Brain microvascular endothelial cell (primary cell): ENCODE results near the gene KRT20.

Experiments used
- DNase-seq: peaks from one replicate; pipeline ENCODE4 v3.0.0-alpha.2; 2020
- H3K27ac ChIP-seq: fragments of 250-450 bp; sonication (Bioruptor Pico); 2 replicates; pipeline ENCODE4 v1.5.1; 2020; ENCODE audit warnings: mild to moderate bottlenecking, moderate library complexity
- H3K27me3 ChIP-seq: fragments of 250-450 bp; sonication (Bioruptor Pico); replicated peaks from 2 replicates; pipeline ENCODE4 v1.5.1; 2020; ENCODE audit warnings: mild to moderate bottlenecking
- H3K36me3 ChIP-seq: fragments of 250-450 bp; sonication (Bioruptor Pico); replicated peaks from 2 replicates; pipeline ENCODE4 v1.5.1; 2020; ENCODE audit warnings: mild to moderate bottlenecking
- H3K4me3 ChIP-seq: 2 replicates; pipeline ENCODE4 v1.5.1; 2011; ENCODE audit warnings: low read depth, mild to moderate bottlenecking, control low read depth, low read length, moderate library complexity
- in situ Hi-C: cut with HindIII; loops from 2 replicates; pipeline ENCODE4 v1.10.0; 2017; ENCODE audit warnings: low sequenced_read_pairs, low pct_ligation_motif_present
- TF ChIP-seq, protein P1 (sequence below): IDR thresholded peaks from 2 replicates; pipeline ENCODE4 v1.5.1; 2011; ENCODE audit warnings: low read depth, mild to moderate bottlenecking, moderate library complexity, low read length, control low read depth, inconsistent platforms; ENCODE audit errors: missing control alignments

The KRT20 gene

DNA sequence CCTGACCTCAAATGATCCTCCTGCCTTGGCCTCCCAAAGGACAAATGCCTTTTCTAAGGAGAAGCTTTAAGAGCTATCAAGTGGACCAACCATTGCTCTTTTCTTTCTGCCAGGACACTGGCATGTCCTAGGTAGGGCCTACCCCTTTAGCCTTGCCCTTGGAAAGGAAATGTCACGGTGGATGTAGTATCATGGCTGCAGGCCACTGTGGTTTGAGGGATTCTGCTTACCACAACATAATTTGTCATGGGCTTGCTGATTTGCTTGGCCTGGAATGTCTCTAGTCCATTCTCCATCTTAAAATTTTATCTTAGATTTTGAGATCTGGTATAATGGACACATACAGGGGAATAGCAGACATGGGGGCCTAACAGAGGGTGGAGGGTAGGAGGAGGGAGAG lies 6.0 kb downstream of the KRT20 start:
- Histone ChIP-seq H3K27ac (no peak overlapping the region), H3K27me3 (no peaks in the 10 kb centered on the region), H3K36me3 (no peaks in the 10 kb centered on the region), H3K4me3 (no peak overlapping the region)
- in situ Hi-C loops: no loop called here
- no peak for DNase-seq
- TF ChIP-seq, protein P1, sequence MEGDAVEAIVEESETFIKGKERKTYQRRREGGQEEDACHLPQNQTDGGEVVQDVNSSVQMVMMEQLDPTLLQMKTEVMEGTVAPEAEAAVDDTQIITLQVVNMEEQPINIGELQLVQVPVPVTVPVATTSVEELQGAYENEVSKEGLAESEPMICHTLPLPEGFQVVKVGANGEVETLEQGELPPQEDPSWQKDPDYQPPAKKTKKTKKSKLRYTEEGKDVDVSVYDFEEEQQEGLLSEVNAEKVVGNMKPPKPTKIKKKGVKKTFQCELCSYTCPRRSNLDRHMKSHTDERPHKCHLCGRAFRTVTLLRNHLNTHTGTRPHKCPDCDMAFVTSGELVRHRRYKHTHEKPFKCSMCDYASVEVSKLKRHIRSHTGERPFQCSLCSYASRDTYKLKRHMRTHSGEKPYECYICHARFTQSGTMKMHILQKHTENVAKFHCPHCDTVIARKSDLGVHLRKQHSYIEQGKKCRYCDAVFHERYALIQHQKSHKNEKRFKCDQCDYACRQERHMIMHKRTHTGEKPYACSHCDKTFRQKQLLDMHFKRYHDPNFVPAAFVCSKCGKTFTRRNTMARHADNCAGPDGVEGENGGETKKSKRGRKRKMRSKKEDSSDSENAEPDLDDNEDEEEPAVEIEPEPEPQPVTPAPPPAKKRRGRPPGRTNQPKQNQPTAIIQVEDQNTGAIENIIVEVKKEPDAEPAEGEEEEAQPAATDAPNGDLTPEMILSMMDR: no peak

DNA sequence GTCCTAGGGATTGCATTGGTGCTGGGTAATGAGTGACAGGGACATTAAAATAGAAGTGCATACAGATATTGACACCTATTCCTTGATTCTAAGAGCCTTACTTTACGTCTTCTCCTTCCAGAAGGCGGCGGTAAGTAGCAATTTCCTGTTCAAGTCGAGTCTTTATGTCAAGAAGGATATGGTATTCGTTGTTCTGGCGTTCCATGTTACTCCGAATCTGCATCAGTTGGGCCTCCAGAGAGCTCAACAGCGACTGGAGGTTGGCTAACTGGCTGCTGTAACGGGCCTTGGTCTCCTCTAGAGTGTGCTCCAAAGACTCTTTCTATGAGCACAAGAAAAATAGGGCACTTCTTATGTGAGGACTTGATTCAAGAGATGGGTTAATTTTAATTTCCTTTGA lies 7.0 kb downstream of the KRT20 start:
- Histone ChIP-seq H3K27ac (no peak overlapping the region), H3K27me3 (no peaks in the 10 kb centered on the region), H3K36me3 (no peaks in the 10 kb centered on the region), H3K4me3 (no peak overlapping the region)
- TF ChIP-seq, protein P1: no peak
- no peak for DNase-seq
- in situ Hi-C loops: no loop called here

DNA sequence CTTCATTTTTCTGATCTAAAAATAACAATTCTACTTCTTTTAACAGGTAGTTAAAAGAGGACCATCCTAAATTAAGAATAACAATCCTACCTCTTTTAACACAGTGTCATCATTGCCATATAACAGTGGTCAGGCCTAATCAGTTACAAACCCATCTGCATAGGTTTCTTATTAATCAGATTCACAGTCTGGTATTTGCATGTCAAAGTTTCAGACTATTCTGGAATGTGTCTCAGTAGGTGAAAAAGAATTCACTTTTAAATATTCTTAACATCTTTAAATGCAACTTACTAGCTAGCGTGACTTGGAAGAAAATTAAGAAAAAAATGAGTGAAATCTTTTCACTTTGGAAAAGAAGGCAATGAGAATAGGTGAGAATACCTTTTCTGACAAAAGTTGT lies 11.2 kb downstream of the KRT20 start:
- no peak overlapping the region for H3K27ac ChIP-seq
- in situ Hi-C loops: no loop called here
- TF ChIP-seq, protein P1: no peak

DNA sequence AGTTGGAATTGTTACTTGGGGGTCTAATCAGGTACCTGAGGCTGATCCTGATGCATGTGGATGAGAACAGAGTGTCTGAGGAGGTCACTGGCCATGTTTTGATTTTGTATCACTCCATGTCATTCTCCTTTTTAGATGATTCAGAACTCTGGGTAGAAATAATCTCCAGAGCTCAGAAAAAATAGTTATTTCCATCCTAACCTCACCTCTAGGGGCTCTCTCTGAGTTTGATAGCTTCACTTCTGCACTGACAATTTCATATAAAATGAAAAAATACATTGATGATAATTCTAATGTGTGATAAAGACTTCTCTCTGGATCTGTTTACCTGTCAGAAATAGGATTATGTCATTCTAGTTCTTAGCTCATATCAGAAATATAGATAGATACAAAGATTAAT lies 11.8 kb downstream of the KRT20 start:
- H3K4me3 ChIP-seq: no peak overlapping the region
- no peak overlapping the region for H3K27ac ChIP-seq
- no peaks in the 10 kb centered on the region for H3K36me3 ChIP-seq
- no peaks in the 10 kb centered on the region for H3K27me3 ChIP-seq
- DNase-seq: no peak
- TF ChIP-seq, protein P1: peak; percentile 12
- in situ Hi-C loops: no loop called here

More for the DNA sequence above, 11.2 kb downstream of the KRT20 start:
- no peak for DNase-seq
- Histone ChIP-seq H3K27me3 (no peaks in the 10 kb centered on the region), H3K4me3 (no peak overlapping the region), H3K36me3 (no peaks in the 10 kb centered on the region)

DNA sequence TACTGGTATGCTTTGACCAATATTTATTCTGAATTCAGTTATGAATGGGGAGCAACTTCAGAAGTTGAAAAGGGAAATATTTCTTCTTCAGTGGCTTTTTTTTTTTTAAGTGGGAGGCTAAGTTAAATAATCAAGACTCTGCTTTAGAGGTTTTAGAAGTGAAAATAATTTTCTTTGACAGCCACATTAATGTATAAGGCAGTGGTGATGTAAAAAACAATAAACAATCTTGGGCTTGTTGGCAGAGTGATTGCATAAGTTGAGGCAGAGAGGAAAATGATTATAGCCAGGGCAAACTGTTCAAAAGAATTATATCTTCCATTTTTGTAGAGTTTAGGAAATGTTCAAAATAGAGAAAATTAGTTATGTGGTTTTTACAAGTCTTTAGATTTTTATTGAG lies 12.6 kb downstream of the KRT20 start:
- Histone ChIP-seq H3K27ac (no peak overlapping the region), H3K27me3 (no peaks in the 10 kb centered on the region), H3K4me3 (no peak overlapping the region), H3K36me3 (no peaks in the 10 kb centered on the region)
- TF ChIP-seq, protein P1: no peak
- in situ Hi-C loops: no loop called here
- DNase-seq: no peak

DNA sequence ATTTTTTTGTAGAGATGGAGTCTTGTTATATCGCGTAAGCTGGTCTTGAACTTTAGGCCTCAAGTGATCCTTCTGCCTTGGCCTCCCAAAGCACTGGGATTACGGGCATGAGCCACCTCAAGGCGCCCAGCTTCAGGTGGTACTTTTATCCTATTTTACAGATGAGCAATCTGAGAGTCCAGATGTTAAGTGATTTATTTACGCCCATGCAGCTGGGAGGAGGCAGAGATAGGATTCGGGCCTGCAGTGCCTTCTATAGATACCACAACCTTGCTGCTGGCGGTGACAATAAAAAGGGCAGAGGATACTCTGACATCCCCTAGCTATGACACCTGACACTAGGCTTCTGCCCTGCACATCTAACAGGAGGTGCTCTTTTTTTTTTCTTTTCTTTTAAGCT lies 13.7 kb downstream of the KRT20 start:
- in situ Hi-C loops: no loop called here
- TF ChIP-seq, protein P1: no peak

More for the DNA sequence above, 13.7 kb downstream of the KRT20 start:
- Histone ChIP-seq H3K27me3 (no peaks in the 10 kb centered on the region), H3K36me3 (no peaks in the 10 kb centered on the region), H3K4me3 (no peak overlapping the region), H3K27ac (no peak overlapping the region)
- no peak for DNase-seq
